GM21367 (cell line): ENCODE results near the gene MFSD1.

ENCODE experiments used
- ATAC-seq: cut with Tn5 transposase; IDR thresholded peaks from one replicate; pipeline ENCODE4 v1.9.1; 2021; ENCODE audit not compliant: unreplicated experiment

MFSD1 gene

GRCh38 chr3:158801696-158802408 is at the start of gene MFSD1:
Gene MFSD1 (plus strand): TSS chr3:158802054. CDS start chr3:158802153, 99 bp downstream.
- peak; percentile 99 for ATAC-seq

DNA sequence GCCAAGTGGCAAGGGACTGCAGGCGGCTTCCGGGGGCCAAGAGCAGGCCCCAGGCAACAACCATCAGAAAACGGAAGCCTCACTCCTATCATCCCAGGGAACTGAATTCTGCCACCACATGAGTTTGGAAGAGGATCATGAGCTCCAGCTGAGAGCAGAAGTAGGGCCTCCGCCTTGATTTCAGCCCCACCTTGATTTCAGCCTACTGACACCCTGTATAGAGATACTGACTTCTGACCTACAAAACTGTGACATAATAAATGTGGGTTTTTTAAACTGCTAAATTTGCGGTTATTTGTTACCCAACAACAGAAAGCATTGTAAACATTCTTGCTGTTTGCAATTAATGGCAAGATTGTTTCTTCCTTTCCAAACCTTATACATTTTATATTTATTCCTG is 48.0 kb upstream of the MFSD1 start:
- ATAC-seq = no peak

- no peak for ATAC-seq
Measured at GRCh38 chr3:158755421-158755820, 46.4 kb upstream of the MFSD1 start.

DNA sequence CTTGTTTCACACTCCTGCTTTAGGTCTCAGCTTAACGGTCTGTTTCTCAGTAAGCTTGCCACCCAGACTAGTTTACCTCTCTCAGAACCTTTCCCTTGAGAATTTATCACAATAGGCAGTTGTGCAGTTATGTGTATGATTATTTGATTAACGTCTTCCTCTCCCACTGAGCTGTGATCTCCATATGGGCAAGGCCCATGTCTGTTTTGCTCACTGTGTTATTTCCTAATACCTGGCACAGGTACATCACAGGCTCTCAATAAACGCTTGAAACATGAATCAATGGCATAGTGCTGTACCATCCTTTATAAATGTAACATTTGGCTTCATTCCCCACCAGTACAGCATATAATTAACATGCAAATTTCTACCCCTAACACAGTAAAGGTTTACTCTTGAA is 40.5 kb upstream of the MFSD1 start:
- ATAC-seq = no peak

DNA sequence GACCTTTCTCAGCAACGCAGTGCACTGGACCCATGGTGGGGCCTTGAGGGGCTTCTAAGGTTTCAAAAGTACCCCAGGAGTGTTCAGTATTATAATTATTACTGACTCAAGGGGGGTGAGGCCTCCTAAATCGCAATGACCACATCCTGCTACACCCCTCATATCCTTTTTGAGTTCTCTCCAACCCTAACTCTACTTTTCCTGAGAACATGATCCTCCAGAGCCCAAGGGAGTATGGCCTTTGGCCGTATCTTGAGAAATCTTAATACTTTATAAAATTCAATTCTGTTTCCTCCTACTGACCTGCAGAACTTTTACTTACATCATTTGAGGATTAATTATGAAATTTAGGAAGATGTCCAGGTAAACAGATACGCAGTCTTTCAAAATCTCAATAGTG is 39.2 kb upstream of the MFSD1 start:
- no peak for ATAC-seq

GRCh38 chr3:158763421-158763820 is 38.4 kb upstream of the MFSD1 start:
- ATAC-seq = no peak

DNA sequence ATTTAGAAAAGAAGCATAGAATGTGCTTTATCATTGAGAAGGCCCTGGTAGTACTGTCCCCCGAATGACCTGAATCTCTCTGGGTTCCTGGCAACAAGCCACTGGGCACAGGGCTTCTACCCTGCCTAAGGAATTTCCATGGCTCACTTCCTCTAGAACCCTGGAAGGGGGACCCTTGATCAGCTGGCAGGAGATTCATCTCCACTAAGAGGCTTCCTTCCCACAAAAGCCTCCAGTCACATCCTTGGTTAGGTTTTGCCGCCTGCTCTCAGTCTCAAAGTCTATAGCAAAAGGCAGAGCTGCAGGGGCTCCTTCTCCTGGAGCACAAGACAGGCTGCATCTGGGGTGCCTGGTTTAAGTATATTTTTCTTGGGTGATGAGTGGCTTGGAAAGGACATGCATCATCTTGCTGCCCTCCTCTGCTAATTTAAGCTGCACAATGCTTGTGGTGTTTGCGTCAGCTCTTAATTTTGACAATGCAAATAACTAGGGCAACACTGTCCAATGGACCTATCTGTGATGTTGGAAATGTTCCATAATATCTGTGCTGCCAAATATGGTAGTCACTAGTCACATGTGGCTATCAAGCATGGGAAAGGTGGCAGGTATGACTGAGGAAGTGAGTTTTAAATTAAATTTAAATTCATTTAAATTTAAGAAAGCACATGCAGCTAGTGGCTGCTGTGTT is 36.2 kb upstream of the MFSD1 start:
- ATAC-seq = no peak

DNA sequence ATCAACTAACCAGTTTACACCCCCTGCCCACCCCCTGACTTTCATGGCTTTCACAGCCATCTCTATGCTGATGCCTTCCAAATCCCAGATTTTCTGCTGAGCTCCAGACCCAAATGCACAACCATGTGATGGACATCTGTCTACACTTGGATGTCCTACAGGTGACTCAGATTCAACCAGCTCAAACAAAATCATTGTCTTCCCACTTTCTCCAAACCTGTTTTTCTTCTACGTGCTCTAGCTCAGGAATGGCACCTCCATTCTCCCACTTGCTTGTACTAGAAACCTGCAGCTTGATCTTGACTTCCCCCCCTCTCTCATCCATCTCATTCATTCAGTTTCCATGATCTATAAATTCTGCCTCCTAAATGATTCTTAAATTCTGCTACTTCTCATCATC is 35.5 kb upstream of the MFSD1 start:
- no peak for ATAC-seq

DNA sequence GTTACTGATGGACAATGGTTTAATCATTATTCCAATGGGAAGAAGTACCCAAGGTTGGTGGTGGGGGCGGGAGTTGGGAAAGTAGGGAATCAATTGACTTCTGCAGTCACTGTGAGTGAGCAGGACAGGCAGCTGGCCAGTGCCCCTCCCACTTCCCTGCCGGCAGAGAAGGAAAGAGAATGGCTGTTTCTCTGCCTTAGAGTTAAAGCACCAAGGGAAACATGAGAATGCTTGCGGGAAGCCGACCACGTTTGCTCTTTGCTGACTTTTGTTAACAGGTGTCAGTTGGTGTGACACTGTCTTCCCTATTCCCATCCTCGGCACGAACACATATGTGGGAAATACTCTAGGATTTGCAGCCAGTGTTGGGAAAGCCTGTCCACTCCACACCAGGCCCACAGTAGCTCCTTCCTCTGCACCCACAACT is 33.5 kb upstream of the MFSD1 start:
- ATAC-seq = no peak

GRCh38 chr3:158768881-158769543 is 32.8 kb upstream of the MFSD1 start:
- ATAC-seq = no peak

GRCh38 chr3:158769549-158769948 is 32.3 kb upstream of the MFSD1 start:
- ATAC-seq = no peak

DNA sequence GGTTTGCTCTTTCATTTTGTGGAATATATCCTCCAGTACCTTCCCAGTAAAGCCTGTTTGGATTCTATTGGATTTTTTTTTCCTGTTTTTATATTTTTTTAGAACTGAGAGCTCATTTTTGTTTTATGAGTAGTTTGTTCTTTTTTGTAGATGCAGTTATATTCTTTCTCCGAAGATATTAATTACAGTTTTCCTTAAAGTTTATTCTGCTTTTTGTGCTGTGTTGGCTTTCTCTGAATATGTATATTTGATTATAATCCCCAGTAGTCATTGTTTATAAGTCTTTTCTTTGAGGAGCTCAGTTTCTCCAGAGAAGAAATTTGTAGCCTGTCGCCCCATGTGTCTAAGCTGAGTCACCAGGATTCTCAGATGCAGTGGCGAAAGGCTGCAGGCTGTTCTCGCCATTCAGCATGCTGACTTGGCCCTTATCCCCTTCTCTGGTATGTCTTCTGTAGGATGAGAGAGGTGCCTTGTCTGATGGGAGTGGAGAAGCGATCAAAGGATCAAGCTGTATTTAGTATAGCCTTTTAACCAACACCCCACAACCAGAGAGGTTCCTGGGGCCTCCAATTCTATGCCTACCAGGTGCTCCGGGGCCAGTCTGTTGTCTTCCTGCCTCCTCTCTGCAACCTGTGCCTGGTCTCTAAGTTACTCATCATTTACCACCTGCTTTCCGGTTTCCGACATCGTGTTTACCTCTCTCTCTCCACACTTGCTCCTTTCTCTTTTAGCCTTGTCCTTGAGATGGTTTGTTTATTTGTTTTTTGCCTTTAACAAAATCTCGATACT is 31.7 kb upstream of the MFSD1 start:
- ATAC-seq = no peak

DNA sequence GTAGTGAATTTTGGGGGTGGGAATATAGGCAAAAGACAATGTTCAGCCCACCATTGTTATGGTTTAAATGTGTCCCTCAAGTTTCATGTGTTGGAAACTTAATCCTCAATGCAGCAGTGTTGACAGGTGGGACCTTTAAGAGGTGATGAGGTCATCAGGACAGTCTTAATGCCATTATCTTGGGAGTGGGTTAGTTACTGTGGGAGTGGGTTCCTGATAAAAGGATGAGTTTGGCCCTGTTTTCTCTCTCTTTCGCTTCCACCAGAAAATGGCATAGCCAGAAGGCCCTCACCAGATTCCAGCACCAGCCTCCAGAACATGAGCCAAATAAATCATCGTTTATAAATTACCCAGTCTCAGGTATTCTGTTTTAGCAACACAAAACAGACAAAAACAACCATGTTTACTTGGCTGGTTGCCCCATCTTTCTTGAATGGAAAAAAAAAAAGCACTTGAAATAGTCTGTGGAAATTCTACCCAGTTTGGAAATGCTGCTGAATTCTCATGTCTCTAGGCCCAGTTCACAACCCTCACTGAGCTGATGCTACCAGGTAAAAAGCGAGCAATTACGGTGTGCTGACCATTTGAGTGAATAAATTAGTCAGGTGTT is 31.0 kb upstream of the MFSD1 start:
- no peak for ATAC-seq

- no peak for ATAC-seq
Measured at GRCh38 chr3:158771577-158771976, 30.3 kb upstream of the MFSD1 start.

GRCh38 chr3:158771982-158772381 is 29.9 kb upstream of the MFSD1 start:
- no peak for ATAC-seq

- ATAC-seq = no peak
Measured at GRCh38 chr3:158773166-158773565, 28.7 kb upstream of the MFSD1 start.

DNA sequence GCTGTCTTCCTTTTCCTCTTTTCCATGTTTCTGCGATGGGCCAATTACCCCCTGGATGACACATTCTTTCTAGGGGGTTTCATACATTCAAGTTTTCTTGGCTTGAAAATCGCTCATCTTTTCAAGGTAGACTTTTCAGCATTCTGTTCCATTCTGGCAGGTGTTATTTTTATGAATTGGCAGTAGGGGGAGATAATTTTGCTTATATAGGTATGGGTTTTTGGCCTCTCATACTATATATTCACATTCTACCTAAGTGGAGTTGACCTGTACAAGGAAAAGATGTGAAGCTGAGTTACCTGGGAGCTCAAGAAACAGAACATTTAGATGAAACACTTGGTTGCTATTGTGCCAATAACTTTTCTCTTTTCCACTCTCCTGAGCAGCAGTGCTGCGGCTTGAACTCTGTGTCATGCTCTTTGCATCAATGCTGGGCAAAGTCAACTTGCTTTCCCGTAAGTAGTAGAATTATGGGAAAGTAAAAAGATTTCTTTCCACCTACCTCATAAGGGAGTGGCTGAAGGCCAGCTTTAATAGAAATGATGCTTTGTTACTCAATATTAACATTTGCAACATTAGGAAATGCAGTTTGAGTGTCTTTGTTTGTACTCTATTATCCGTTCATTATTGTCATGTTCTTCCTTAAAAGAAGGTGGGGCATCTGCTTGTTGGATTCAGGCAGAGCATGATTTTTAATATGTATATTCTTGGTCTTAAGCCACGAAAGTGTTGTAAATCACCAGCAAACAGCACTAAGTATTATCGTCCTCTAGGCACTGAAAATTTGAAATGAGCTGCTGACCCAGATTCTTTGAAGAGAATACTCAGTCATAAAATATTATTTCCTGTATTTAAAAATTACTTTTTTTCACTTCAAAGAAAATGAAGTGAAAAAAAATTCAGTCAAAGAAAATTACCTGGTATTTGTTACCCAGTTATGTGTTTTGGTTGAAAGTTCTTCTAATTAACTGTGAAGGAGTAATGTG is 27.7 kb upstream of the MFSD1 start:
- no peak for ATAC-seq

GRCh38 chr3:158774965-158775364 is 26.9 kb upstream of the MFSD1 start:
- no peak for ATAC-seq
